Peyer's patch (tissue), 4 donors: ENCODE results near the gene PPIL6. TPM values are rescaled to one million over a fixed set of nuclear protein-coding genes. Genes with fewer than 3 reads are reported as not detected.

Experiments
- DNase-seq, 3 donors: peaks; one replicate each; pipeline ENCODE4 v3.0.0-alpha.2; 2017 to 2019
- H3K27ac ChIP-seq, 4 donors: fragments of 200-600 bp; sonication (generic); one replicate each; pipeline ENCODE4 v1.5.1; 2016 to 2019
- H3K27me3 ChIP-seq, 2 donors: fragments of 200-600 bp; sonication (generic); one replicate each; pipeline ENCODE4 v1.5.1; 2019
- H3K36me3 ChIP-seq, 3 donors: fragments of 200-600 bp; sonication (generic); one replicate each; pipeline ENCODE4 v1.5.1; 2016 to 2019
- H3K4me1 ChIP-seq, 4 donors: fragments of 200-600 bp; sonication (generic); one replicate each; pipeline ENCODE4 v1.5.1; 2016 to 2019
- H3K4me3 ChIP-seq, 4 donors: fragments of 200-600 bp; sonication (generic); 1 replicate in 3 of 4; 2 replicates in 1 of 4; pipeline ENCODE4 v1.5.1; 2016 to 2019; ENCODE audit warnings: mild to moderate bottlenecking in 1 of 4
- H3K9me3 ChIP-seq, 4 donors: fragments of 200-600 bp; sonication (generic); one replicate each; pipeline ENCODE4 v1.5.1; 2016 to 2019; ENCODE audit warnings: mild to moderate bottlenecking in 1 of 4
- CTCF ChIP-seq, 6 experiments: fragments of 450-650 bp in 4 of 6; fragments of 200-600 bp in 2 of 6; sonication (generic) in 1 of 6; IDR thresholded peaks; one replicate each; pipeline ENCODE4 v1.5.1; 2017 to 2019; ENCODE audit warnings: antibody characterized with exemption in 6 of 6, mild to moderate bottlenecking in 3 of 6, moderate library complexity in 1 of 6
- POLR2A ChIP-seq, 2 donors: fragments of 450-650 bp; IDR thresholded peaks; one replicate each; pipeline ENCODE4 v1.5.1; 2017; ENCODE audit warnings: antibody characterized with exemption in 2 of 2, mild to moderate bottlenecking in 2 of 2, moderate library complexity in 2 of 2
- total RNA-seq, 4 donors: library from RNA; depleted of rRNA; stranded (reverse); fragments of >200 nt; gene quantifications; one replicate each; pipeline ENCODE4 v1.1.0, GENCODE V29; 2016

The PPIL6 gene
- total RNA-seq, 4 donors from 2014 or later = 0.27 to 0.53 TPM; not detected in 2

- TF ChIP-seq POLR2A (IDR thresholded peaks at IDR 0.05) = no peak
- no peak overlapping the region for H3K4me3 ChIP-seq
- no peaks in the 10 kb centered on the region for H3K4me1 ChIP-seq
- H3K27ac ChIP-seq = no peak overlapping the region
- DNase-seq = no peak
- H3K27me3 ChIP-seq = no peaks in the 10 kb centered on the region
- H3K9me3 ChIP-seq = no peaks in the 10 kb centered on the region
- peaks cover 0 to 73% (median 0%) of the 10 kb centered on the region in 3 donors for H3K36me3 ChIP-seq
Measured at GRCh38 chr6:109363753-109364152, 76.7 kb downstream of the PPIL6 start.

GRCh38 chr6:109362102-109362884 lies 78.1 kb downstream of the PPIL6 start:
- no peak for DNase-seq
- Histone ChIP-seq H3K27me3 (no peaks in the 10 kb centered on the region), H3K4me3 (no peak overlapping the region), H3K9me3 (no peaks in the 10 kb centered on the region), H3K36me3 (peaks cover 0 to 71% (median 0%) of the 10 kb centered on the region in 3 donors), H3K27ac (no peak overlapping the region), H3K4me1 (no peaks in the 10 kb centered on the region)
- TF ChIP-seq CTCF (IDR thresholded peaks at IDR 0.05) (no peak), POLR2A (IDR thresholded peaks at IDR 0.05) (no peak)

- TF ChIP-seq POLR2A (IDR thresholded peaks at IDR 0.05) (no peak), CTCF (IDR thresholded peaks at IDR 0.05) (no peak)
- DNase-seq = no peak
- peaks cover 0 to 71% (median 0%) of the 10 kb centered on the region in 3 donors for H3K36me3 ChIP-seq
Measured at GRCh38 chr6:109360791-109361190, 79.6 kb downstream of the PPIL6 start.

GRCh38 chr6:109360281-109360680 lies 80.1 kb downstream of the PPIL6 start:
- no peak overlapping the region for H3K27ac ChIP-seq
- H3K27me3 ChIP-seq = no peaks in the 10 kb centered on the region
- no peaks in the 10 kb centered on the region for H3K4me1 ChIP-seq
- H3K4me3 ChIP-seq = no peak overlapping the region
- H3K9me3 ChIP-seq = no peaks in the 10 kb centered on the region
- TF ChIP-seq POLR2A (IDR thresholded peaks at IDR 0.05) = no peak
- TF ChIP-seq CTCF (IDR thresholded peaks at IDR 0.05) = no peak
- no peak for DNase-seq
- H3K36me3 ChIP-seq = peaks cover 0 to 70% (median 0%) of the 10 kb centered on the region in 3 donors

More at GRCh38 chr6:109360791-109361190, 79.6 kb downstream of the PPIL6 start:
- no peak overlapping the region for H3K27ac ChIP-seq
- no peaks in the 10 kb centered on the region for H3K4me1 ChIP-seq
- no peaks in the 10 kb centered on the region for H3K27me3 ChIP-seq
- H3K9me3 ChIP-seq = no peaks in the 10 kb centered on the region
- no peak overlapping the region for H3K4me3 ChIP-seq

GRCh38 chr6:109359248-109359647 lies 81.2 kb downstream of the PPIL6 start:
- no peaks in the 10 kb centered on the region for H3K9me3 ChIP-seq
- peaks cover 0 to 61% (median 0%) of the 10 kb centered on the region in 3 donors for H3K36me3 ChIP-seq
- H3K4me1 ChIP-seq = no peaks in the 10 kb centered on the region
- DNase-seq = no peak
- H3K27me3 ChIP-seq = no peaks in the 10 kb centered on the region
- no peak overlapping the region for H3K4me3 ChIP-seq
- no peak overlapping the region for H3K27ac ChIP-seq
- TF ChIP-seq CTCF (IDR thresholded peaks at IDR 0.05) (no peak), POLR2A (IDR thresholded peaks at IDR 0.05) (no peak)

GRCh38 chr6:109358204-109358603 lies 82.2 kb downstream of the PPIL6 start:
- H3K27ac ChIP-seq = no peak overlapping the region
- H3K27me3 ChIP-seq = no peaks in the 10 kb centered on the region
- H3K36me3 ChIP-seq = peaks cover 0 to 53% (median 0%) of the 10 kb centered on the region in 3 donors
- no peak for DNase-seq
- no peak for TF ChIP-seq POLR2A (IDR thresholded peaks at IDR 0.05)
- no peak overlapping the region for H3K4me3 ChIP-seq
- H3K9me3 ChIP-seq = no peaks in the 10 kb centered on the region
- H3K4me1 ChIP-seq = no peaks in the 10 kb centered on the region
